Measurements from ENCODE around the gene NR1H3.
"Not testable (repeated sequence)": the region's sequence is repeated elsewhere in the genome, so short reads cannot be mapped to it uniquely, and the experiment has no call there.

Gene NR1H3
- total RNA-seq: 4.3 to 8.0 reads per million in 2 experiments

GRCh38 chr11:47257517-47258316 is at the start of gene NR1H3:
TSS of gene NR1H3 (plus strand) at chr11:47257996. CDS start at chr11:47259217, 1,221 bp downstream.
- no peak for DNase-seq (ENCODE audit: low read depth)

GRCh38 chr11:47208008-47208552 is 49.7 kb upstream of the NR1H3 start:
- DNase-seq (ENCODE audit: low read depth): not testable (repeated sequence)

DNA sequence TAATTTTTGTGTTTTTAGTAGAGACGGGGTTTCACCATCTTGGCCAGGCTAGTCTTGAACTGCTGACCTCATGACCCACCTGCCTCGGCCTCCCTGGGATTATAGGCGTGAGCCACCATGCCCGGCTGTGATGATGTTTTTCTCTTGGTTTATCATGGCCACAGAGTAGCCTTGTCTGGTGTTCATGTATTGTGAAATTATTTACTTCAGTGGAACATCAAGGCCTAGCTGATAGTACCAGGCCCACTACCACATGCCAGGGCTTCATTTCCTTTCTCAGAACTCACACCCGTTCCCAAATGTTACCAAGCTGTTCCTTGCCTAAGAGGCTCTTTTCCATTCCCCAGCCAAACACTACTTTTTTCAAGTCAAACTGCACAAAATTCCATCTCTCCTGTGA is 49.2 kb upstream of the NR1H3 start:
- no peak for DNase-seq (ENCODE audit: low read depth)

GRCh38 chr11:47212938-47213337 is 44.9 kb upstream of the NR1H3 start:
- DNase-seq (ENCODE audit: low read depth): no peak

- DNase-seq (ENCODE audit: low read depth): peak; percentile 72
Observed at GRCh38 chr11:47213950-47214565, 43.7 kb upstream of the NR1H3 start.

GRCh38 chr11:47215366-47215910 is 42.4 kb upstream of the NR1H3 start:
- no peak for DNase-seq (ENCODE audit: low read depth)

GRCh38 chr11:47216121-47216798 is 41.5 kb upstream of the NR1H3 start:
- no peak for DNase-seq (ENCODE audit: low read depth)

DNA sequence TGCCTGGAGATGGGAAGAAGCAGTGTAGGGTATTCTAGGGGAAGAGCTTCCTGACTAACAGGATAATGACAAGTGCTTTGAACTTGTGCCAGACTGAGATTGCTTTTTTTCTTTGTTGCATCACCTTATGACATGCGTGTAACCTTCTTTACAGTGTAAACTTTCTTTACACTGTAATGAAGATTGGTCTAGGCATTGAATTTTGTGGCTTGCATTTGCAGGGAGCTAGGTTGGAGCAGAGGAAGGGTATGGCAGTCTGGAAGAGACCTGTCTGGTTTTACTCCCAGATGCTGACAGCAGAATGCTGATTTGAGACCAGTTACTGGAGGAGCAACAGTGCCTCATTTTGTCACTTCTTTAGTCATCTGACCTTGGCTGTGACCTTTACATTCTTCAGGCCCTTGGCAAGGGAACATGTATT is 37.4 kb upstream of the NR1H3 start:
- no peak for DNase-seq (ENCODE audit: low read depth)

DNA sequence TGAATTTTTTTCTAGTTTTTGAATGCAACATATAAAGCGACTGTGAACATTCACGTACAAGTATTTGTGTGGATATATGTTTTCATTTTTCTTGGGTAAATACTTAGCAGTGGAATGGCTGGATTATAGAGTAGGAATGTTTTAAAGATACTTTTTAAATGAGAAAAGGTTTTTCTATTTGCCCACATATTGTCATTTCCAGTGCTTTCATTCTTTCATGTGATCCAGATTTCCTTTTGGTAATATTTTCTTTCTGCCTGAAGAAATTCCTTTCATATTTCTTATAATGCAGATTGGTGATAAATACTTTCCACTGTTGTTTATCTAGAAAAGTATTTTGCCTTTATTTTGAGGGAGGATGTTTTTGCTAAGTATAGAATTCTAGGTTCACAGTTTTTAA is 35.1 kb upstream of the NR1H3 start:
- DNase-seq (ENCODE audit: low read depth): no peak

DNA sequence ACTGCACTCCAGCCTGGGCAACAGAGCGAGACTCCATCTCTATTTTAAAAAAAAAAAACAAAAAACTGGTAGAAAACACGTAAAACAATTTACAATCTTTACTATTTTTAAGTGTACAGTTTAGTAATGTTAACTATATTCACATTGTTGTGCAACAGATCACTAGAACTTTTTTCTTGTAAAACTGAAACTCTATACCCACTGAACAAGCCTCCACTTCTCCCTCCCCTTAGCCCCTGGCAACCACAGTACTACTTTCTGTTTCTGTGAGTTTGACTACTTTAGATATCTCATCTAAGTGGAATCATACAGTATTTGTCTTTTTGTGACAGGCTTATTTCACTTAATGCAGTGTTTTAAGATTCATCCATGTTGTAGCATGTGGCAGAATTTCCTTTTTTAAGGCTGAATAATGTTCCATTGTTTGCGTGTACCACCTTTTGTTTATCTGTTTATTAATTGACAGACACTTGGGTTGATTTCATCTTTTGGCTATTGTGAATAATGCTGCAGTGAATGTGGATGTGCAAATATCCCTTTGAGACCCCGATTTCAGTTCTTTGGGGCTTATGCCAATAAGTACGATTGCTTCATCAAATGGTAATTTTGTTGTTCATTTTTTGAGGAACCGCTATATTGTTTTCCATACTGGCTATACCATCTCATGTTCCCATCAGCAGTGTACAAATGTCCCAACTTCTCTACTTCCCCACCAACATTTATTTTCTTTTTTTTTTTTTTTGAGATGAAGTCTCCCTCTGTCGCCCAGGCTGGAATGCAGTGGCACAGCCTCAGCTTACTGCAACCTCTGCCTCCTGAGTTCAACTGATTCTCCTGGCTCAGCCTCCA is 32.0 kb upstream of the NR1H3 start:
- DNase-seq (ENCODE audit: low read depth): no peak

GRCh38 chr11:47229161-47229560 is 28.6 kb upstream of the NR1H3 start:
- no peak for DNase-seq (ENCODE audit: low read depth)

DNA sequence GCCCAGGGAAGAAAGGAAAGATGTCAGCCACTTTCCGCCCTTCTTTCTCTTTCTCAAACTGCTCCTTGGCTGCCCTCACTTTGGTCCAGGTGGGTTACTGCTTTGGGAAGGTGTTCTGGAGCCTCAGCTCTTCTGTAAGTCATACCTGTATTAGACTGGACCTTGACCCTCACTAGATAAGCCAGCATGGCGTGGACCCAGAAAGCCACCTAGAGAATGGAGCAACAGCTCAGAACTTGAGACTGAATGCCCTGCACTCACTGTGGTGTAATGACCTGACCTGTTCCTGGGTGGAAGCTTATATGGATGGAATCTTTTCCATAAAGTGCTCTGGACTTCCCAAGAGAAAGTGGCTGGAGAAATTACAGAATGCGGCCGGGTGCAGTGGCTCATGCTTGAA is 24.7 kb upstream of the NR1H3 start:
- DNase-seq (ENCODE audit: low read depth): no peak

DNA sequence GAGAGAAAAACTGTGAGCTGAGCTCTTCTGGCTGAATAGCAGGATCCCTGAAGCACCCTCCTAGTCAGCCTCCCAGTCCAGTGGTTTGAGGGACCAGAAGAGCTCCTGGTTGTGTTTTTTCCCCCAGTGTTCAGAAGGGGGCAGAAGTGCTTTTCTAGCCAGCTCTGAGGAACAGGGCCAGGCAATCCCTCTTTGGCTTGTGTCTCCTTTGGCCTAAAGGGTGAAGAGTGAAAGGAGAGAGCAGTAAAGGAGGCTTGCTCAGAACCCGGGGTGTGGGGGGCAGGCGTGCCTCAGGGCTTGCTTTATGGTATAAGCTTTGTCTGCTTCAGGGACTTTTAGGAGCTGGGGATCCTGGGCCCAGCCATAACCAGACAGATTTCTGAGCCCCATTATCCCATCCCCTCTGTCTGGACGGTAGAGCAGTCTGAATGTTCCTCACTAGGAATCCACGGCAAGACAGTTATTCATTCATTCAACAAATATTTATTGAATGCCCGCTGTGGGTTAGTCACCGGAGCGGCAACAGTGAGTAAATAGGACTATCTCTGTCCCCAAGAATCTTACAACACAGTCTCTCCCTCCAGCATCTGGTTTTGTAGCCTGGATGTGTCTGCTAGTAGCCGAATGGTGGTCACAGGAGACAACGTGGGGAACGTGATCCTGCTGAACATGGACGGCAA is 23.7 kb upstream of the NR1H3 start:
- DNase-seq (ENCODE audit: low read depth): no peak

GRCh38 chr11:47234669-47235100 is 23.1 kb upstream of the NR1H3 start:
- DNase-seq (ENCODE audit: low read depth): peak; percentile 58

DNA sequence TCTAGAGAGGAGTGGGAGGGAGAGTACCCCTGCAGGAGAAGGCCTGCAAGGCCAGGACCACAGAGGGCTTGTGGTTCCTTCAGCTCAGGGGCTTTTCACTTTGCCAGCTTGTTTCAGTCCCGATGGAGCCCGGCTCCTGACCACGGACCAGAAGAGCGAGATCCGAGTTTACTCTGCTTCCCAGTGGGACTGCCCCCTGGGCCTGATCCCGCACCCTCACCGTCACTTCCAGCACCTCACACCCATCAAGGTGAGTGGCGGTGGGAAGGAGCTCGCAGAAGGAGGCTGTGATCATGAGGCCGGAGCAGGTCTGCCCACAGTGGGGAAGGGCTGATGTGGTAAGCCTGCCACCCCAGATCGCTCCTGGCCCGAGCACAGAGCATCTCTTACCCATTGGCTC is 22.6 kb upstream of the NR1H3 start:
- DNase-seq (ENCODE audit: low read depth): no peak

GRCh38 chr11:47236482-47236881 is 21.3 kb upstream of the NR1H3 start:
- DNase-seq (ENCODE audit: low read depth): no peak

DNA sequence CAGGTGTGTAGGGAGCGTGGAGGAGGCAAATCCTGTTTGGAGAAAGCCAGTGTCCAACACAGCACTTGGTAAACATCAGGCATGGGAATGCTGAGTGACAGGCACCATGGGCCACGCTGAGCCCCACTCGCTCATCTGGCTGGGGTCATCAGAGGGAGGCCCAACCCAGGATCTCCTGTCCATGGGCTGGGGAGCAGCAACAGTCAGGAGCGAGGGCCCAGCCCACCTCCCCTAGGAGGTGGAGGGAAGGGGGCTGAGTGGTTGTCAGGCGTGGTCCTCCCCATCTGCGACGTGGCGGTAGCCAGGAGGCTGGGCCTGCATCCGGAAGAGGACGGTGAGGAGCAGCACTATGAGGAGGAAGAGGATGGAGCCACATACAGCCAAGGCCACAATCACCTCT is 17.9 kb upstream of the NR1H3 start:
- DNase-seq (ENCODE audit: low read depth): no peak

DNA sequence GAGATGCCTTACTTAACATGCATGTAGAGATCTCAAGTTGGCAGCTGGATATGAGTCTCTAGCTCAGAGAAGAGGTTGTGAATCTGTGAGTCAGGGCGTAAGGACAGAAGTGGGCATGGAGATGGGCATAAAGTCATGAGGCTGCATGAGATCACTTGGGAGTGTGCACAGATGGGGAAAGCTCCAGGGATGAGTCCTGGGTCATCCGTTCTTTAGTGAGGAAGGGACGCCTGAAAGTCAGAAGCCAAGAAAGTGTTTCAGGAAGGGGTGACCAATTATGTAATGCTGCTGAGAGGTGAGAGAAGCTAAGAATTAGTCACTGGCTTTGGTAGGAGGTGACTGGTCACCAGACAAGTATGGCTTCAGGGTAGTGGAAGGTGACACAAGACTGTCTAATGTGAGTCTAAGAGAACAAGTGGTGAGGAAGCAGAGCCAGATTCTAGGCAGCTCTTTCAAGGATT is 15.9 kb upstream of the NR1H3 start:
- DNase-seq (ENCODE audit: low read depth): no peak

GRCh38 chr11:47242596-47243192 is 15.1 kb upstream of the NR1H3 start:
- DNase-seq (ENCODE audit: low read depth): no peak

- no peak for DNase-seq (ENCODE audit: low read depth)
Observed at GRCh38 chr11:47243454-47243853, 14.3 kb upstream of the NR1H3 start.

All from T follicular helper cell (primary cell).